Calu3 (cell line): Measurements from ENCODE around the gene FLVCR2. TPM values are rescaled to one million over a fixed set of nuclear protein-coding genes. Genes with fewer than 3 reads are reported as not detected.

Experiments used
- BruUV-seq: library from RNA; stranded (reverse); fragments of 400-500 nt; replicated peaks from 2 replicates; lab custom pipeline; 2021; lab: Mats Ljungman, UMichigan
- CTCF ChIA-PET: fragments of 300-600 bp; sonication (Branson Sonifier 250); formaldehyde crosslinking; loops from one replicate; lab custom pipeline; 2022; ENCODE audit warnings: antibody characterized with exemption; lab: Charles Lee
- DNase-seq: peaks from one replicate; pipeline ENCODE4 v3.0.0; 2022
- H3K27ac Mint-ChIP-seq: one replicate; pipeline ENCODE4 v1.8.0; 2022; ENCODE audit warnings: mixed read lengths; ENCODE audit not compliant: unreplicated experiment
- H3K27me3 Mint-ChIP-seq: one replicate; pipeline ENCODE4 v1.8.0; 2022; ENCODE audit warnings: mixed read lengths; ENCODE audit not compliant: unreplicated experiment
- H3K36me3 Mint-ChIP-seq: one replicate; pipeline ENCODE4 v1.8.0; 2022; ENCODE audit warnings: mild to moderate bottlenecking, moderate library complexity, mixed read lengths; ENCODE audit not compliant: insufficient read depth, unreplicated experiment
- H3K4me1 Mint-ChIP-seq: one replicate; pipeline ENCODE4 v1.8.0; 2022; ENCODE audit warnings: mild to moderate bottlenecking, low read depth, mixed read lengths; ENCODE audit not compliant: unreplicated experiment
- H3K4me3 Mint-ChIP-seq: one replicate; pipeline ENCODE4 v1.8.0; 2022; ENCODE audit warnings: mild to moderate bottlenecking, low read depth, moderate library complexity, mixed read lengths; ENCODE audit not compliant: unreplicated experiment
- H3K9me3 Mint-ChIP-seq: one replicate; pipeline ENCODE4 v1.8.0; 2022; ENCODE audit warnings: low read depth, mixed read lengths; ENCODE audit not compliant: unreplicated experiment
- intact Hi-C: fragments of 100-400 bp; cut with micrococcal nuclease; formaldehyde crosslinking; loops from one replicate; pipeline ENCODE4 v1.10.0; 2022; ENCODE audit not compliant: unreplicated experiment
- total RNA-seq: library from RNA; stranded (reverse); gene quantifications from 2 replicates; pipeline ENCODE4 v1.2.3, GENCODE V29; 2022
- TF ChIP-seq, protein P1 (sequence below): fragments of 200-600 bp; IDR thresholded peaks from one replicate; pipeline ENCODE4 v1.8.0; 2022; ENCODE audit warnings: antibody characterized with exemption; ENCODE audit not compliant: unreplicated experiment

FLVCR2 gene
- total RNA-seq, 1 experiment from 2014 or later = 1.4 TPM

DNA sequence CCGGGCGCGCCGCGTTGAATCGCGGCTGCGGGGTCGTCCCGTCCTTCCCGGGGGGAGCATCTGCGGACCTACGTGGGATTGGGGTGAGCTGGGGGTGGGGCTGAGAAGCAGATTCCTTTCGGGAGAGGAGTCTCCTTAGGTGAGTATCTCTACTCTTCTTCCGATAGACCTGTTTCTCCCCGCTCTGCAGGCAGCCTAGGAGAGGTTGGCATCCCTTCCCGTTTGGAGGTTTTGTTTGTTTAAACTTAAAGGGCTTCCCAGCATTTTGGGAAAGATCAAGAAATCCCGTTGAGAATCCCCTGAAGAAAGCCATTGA is 83.0 kb downstream of the FLVCR2 start:
- Mint-ChIP-seq H3K27ac (peak overlapping the region; percentile 90), H3K4me1 (no peaks in the 10 kb centered on the region), H3K27me3 (no peaks in the 10 kb centered on the region), H3K4me3 (peak overlapping the region; percentile 95), H3K9me3 (no peaks in the 10 kb centered on the region), H3K36me3 (peaks cover 27% of the 10 kb centered on the region)
- TF ChIP-seq, protein P1, sequence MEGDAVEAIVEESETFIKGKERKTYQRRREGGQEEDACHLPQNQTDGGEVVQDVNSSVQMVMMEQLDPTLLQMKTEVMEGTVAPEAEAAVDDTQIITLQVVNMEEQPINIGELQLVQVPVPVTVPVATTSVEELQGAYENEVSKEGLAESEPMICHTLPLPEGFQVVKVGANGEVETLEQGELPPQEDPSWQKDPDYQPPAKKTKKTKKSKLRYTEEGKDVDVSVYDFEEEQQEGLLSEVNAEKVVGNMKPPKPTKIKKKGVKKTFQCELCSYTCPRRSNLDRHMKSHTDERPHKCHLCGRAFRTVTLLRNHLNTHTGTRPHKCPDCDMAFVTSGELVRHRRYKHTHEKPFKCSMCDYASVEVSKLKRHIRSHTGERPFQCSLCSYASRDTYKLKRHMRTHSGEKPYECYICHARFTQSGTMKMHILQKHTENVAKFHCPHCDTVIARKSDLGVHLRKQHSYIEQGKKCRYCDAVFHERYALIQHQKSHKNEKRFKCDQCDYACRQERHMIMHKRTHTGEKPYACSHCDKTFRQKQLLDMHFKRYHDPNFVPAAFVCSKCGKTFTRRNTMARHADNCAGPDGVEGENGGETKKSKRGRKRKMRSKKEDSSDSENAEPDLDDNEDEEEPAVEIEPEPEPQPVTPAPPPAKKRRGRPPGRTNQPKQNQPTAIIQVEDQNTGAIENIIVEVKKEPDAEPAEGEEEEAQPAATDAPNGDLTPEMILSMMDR = no peak
- CTCF ChIA-PET = interaction anchor here (0.6 to 1.9 kb wide), 8 partner anchors 21 to 909 kb away, joined by 3 to 7 read pairs (median 4); partner anchors contain the start of gene FLVCR2
- intact Hi-C loops = no loop called here
- DNase-seq = no peak
- BruUV-seq = TSS peak; percentile 59

DNA sequence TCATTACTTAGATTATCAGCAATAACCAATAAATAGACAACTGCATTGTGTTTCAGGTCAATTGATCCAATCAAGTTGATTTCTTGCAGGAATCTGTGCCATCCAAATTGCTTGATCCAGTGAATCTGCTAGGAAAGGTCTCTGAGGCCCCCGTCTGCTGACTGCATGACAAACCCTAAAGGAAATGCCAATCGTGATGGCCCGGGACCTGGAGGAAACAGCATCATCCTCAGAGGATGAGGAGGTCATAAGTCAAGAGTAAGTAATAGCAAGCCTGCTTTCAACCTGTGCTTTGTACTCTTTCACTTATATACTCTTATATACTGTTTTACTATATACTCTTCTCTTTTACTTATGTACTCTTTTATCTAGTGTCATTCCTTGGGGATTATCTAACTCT is 84.5 kb downstream of the FLVCR2 start:
- Mint-ChIP-seq H3K27ac (no peak overlapping the region), H3K36me3 (peaks cover 26% of the 10 kb centered on the region), H3K9me3 (no peaks in the 10 kb centered on the region), H3K4me1 (no peaks in the 10 kb centered on the region), H3K4me3 (no peak overlapping the region), H3K27me3 (no peaks in the 10 kb centered on the region)
- intact Hi-C loops = no loop called here
- CTCF ChIA-PET = no interaction called here
- BruUV-seq = no TSS peak
- TF ChIP-seq, protein P1 = no peak
- no peak for DNase-seq

DNA sequence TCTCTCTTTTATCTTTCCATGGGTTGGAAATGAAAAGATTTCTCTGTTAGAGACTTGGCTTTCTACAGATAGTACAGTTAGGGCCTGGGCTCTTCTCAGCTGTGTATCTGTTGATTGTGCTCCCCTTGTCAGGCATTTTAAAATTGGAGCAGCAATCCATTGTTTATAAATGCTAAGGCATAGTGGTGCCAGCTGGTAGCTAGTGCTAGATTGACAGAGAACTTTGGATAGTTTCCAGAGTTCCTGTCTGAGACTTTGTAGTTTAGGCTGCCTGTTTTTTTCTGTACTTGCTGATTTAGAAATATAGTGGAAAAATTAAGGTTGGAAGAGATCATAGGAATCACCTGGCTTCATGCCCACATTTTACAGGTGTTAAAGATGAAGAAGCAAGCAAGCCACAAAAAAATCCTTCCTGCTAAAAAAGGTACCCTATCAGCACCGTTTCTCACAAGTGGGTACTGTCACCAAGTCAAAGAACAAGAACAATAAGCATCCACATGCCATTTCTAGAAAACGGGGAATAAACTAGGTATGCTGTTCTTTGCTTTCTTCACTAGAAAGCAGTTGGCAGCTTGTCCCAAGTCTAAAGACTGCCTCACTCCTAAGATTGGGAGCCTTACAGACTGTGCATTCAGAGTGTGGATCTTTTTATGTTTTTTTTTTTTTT is 88.8 kb downstream of the FLVCR2 start:
- no peak overlapping the region for H3K27ac Mint-ChIP-seq
- H3K36me3 Mint-ChIP-seq = peaks cover 4% of the 10 kb centered on the region
- BruUV-seq = no TSS peak
- TF ChIP-seq, protein P1 = no peak
- H3K4me1 Mint-ChIP-seq = no peaks in the 10 kb centered on the region
- no peak overlapping the region for H3K4me3 Mint-ChIP-seq
- DNase-seq = no peak
- no peaks in the 10 kb centered on the region for H3K27me3 Mint-ChIP-seq
- H3K9me3 Mint-ChIP-seq = no peaks in the 10 kb centered on the region
- intact Hi-C loops = no loop called here
- CTCF ChIA-PET = no interaction called here

DNA sequence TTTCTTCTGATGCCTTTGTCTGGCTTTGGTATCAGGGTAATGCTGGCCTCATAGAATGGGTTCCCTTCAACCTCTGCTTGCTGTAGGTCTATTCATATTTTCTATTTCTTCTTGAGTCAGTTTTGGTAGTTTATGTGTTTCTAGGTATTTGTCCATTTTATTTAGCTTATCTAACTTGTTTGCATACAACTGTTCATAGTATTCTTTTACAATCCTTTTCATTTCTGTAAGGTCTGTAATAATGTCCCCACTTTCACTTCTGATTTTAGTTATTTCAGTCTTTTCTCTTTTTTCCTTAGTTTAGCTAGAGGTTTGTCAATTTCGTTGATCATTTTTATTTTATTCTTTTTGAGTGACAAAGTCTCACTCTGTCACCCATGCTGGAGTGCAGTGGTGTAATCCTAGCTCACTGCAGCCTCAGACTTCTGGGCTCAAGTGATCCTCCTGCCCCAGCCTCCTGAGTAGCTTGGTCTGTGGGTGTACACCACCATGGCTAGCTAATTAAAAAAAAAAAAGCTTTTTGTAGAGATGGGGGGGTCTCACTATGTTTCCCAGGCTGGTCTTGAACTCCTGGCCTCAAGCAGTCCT is 94.3 kb downstream of the FLVCR2 start:
- H3K9me3 Mint-ChIP-seq = no peaks in the 10 kb centered on the region
- CTCF ChIA-PET = interaction anchor here (0.6 to 0.7 kb wide), 4 partner anchors 12 to 750 kb away, joined by 3 to 6 read pairs (median 4); partner anchors contain the start of genes ERG28 and RPS6KL1
- BruUV-seq = no TSS peak
- no peak overlapping the region for H3K4me3 Mint-ChIP-seq
- TF ChIP-seq, protein P1 = no peak
- intact Hi-C loops = no loop called here
- H3K36me3 Mint-ChIP-seq = peaks cover 9% of the 10 kb centered on the region
- DNase-seq = no peak
- no peak overlapping the region for H3K27ac Mint-ChIP-seq
- no peaks in the 10 kb centered on the region for H3K27me3 Mint-ChIP-seq
- no peaks in the 10 kb centered on the region for H3K4me1 Mint-ChIP-seq
